ENCODE results near the gene NEK4. TPM values are rescaled to one million over a fixed set of nuclear protein-coding genes. Genes with fewer than 3 reads are reported as not detected.

Gene NEK4
- total and polyA plus RNA-seq, 2 experiments from 2014 or later = 12.4 to 14.7 TPM

- Histone ChIP-seq H3K9me3 (ENCODE audit: low read depth) (no peaks in the 10 kb centered on the region), H3K27me3 (peaks cover 7% of the 10 kb centered on the region), H3K36me3 (no peaks in the 10 kb centered on the region), H3K4me3 (no peak overlapping the region), H3K27ac (no peak overlapping the region), H3K4me1 (ENCODE audit: low read depth) (no peaks in the 10 kb centered on the region)
- no peak for DNase-seq (ENCODE audit: low read depth in 1 of 2, low spot score in 1 of 2)
- no peak for TF ChIP-seq CTCF (IDR thresholded peaks at IDR 0.05; ENCODE audit: low read depth, low read length)
Observed at GRCh38 chr3:52786330-52787215, 15.8 kb upstream of the NEK4 start.

GRCh38 chr3:52784931-52785590 is 14.3 kb upstream of the NEK4 start:
- H3K36me3 ChIP-seq = no peaks in the 10 kb centered on the region
- no peak overlapping the region for H3K27ac ChIP-seq
- H3K9me3 ChIP-seq (ENCODE audit: low read depth) = no peaks in the 10 kb centered on the region
- H3K4me1 ChIP-seq (ENCODE audit: low read depth) = no peaks in the 10 kb centered on the region
- no peak for TF ChIP-seq CTCF (IDR thresholded peaks at IDR 0.05; ENCODE audit: low read depth, low read length)
- DNase-seq (ENCODE audit: low read depth in 1 of 2, low spot score in 1 of 2) = no peak
- H3K4me3 ChIP-seq = no peak overlapping the region
- peaks cover 8% of the 10 kb centered on the region for H3K27me3 ChIP-seq

- Histone ChIP-seq H3K9me3 (ENCODE audit: low read depth) (no peaks in the 10 kb centered on the region), H3K36me3 (no peaks in the 10 kb centered on the region), H3K4me1 (ENCODE audit: low read depth) (no peaks in the 10 kb centered on the region), H3K27ac (no peak overlapping the region), H3K4me3 (no peak overlapping the region), H3K27me3 (peaks cover 8% of the 10 kb centered on the region)
- no peak for DNase-seq (ENCODE audit: low read depth in 1 of 2, low spot score in 1 of 2)
- no peak for TF ChIP-seq CTCF (IDR thresholded peaks at IDR 0.05; ENCODE audit: low read depth, low read length)
Observed at GRCh38 chr3:52784021-52784621, 13.4 kb upstream of the NEK4 start.

- no peak for TF ChIP-seq CTCF (IDR thresholded peaks at IDR 0.05; ENCODE audit: low read depth, low read length)
- no peaks in the 10 kb centered on the region for H3K36me3 ChIP-seq
- H3K27ac ChIP-seq = no peak overlapping the region
- H3K4me3 ChIP-seq = no peak overlapping the region
- no peaks in the 10 kb centered on the region for H3K4me1 ChIP-seq (ENCODE audit: low read depth)
- no peaks in the 10 kb centered on the region for H3K9me3 ChIP-seq (ENCODE audit: low read depth)
- peaks cover 8% of the 10 kb centered on the region for H3K27me3 ChIP-seq
- no peak for DNase-seq (ENCODE audit: low read depth in 1 of 2, low spot score in 1 of 2)
Observed at GRCh38 chr3:52783211-52783555, 12.4 kb upstream of the NEK4 start.

GRCh38 chr3:52782412-52783210 is 11.9 kb upstream of the NEK4 start:
- no peak for TF ChIP-seq CTCF (IDR thresholded peaks at IDR 0.05; ENCODE audit: low read depth, low read length)
- Histone ChIP-seq H3K9me3 (ENCODE audit: low read depth) (no peaks in the 10 kb centered on the region), H3K27ac (no peak overlapping the region), H3K27me3 (peaks cover 8% of the 10 kb centered on the region), H3K4me1 (ENCODE audit: low read depth) (no peaks in the 10 kb centered on the region), H3K4me3 (no peak overlapping the region), H3K36me3 (no peaks in the 10 kb centered on the region)
- DNase-seq (ENCODE audit: low read depth in 1 of 2, low spot score in 1 of 2) = no peak

All from cardiac muscle cell (in vitro differentiated cells and primary cell).